ENCODE data around the gene TEX19.

TEX19 gene

DNA sequence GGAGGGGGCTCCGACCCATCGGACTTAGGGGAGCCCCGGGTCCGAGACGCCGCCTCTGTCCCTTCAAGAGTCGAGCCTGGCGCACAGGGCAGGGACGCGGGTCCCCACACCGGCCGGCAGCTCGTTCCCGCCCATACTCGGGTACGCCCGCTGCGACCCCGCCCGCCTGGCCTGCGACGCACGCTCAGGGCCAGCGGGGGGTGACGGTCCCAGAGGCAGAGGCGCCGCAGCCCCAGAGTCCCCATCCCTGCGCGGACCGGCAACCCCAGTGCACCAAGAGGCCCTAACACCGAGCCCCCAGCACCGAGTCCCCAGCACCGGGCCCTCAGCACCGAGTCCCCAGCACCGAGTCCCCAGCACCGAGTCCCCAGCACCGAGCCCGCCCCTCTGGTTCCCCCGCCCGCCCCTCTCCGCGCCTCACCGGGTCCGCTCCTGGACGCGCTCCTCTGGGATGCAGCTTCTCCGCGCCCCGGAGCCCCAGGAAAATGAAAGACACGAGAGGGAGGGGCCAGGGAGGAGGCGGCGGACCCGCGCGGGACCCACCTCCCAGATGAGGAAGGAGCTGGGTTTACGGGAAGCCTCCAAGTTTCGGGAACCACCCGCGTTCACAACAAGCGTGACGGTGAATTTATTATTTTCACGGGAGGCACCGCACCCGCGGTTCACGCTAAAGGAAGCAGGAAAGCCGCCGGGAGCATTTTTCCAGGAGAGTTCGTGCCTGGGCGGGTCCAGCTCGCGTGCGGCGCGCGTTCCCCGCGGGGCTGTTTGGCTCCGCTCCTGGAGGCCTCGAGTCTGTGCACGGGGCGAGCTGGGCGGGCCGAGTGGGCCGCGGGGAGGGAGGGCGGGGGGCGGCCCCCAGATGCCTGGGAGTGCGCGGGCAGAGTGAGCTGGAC is 25.5 kb upstream of the TEX19 start, which contains the start of gene SECTM1:
SECTM1 (minus strand) TSS at position 488 of the 893 bp plus-strand sequence. CDS start 6,526 bp downstream, outside the sequence.
- TF ChIP-seq, protein P1, sequence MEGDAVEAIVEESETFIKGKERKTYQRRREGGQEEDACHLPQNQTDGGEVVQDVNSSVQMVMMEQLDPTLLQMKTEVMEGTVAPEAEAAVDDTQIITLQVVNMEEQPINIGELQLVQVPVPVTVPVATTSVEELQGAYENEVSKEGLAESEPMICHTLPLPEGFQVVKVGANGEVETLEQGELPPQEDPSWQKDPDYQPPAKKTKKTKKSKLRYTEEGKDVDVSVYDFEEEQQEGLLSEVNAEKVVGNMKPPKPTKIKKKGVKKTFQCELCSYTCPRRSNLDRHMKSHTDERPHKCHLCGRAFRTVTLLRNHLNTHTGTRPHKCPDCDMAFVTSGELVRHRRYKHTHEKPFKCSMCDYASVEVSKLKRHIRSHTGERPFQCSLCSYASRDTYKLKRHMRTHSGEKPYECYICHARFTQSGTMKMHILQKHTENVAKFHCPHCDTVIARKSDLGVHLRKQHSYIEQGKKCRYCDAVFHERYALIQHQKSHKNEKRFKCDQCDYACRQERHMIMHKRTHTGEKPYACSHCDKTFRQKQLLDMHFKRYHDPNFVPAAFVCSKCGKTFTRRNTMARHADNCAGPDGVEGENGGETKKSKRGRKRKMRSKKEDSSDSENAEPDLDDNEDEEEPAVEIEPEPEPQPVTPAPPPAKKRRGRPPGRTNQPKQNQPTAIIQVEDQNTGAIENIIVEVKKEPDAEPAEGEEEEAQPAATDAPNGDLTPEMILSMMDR (IDR thresholded peaks at IDR 0.05), result no peak
- DNase-seq (ENCODE audit: low spot score), result no peak
- peak within 1 kb of the TSS in 1 of 2 donors; percentile 63 for H3K27ac ChIP-seq
- peak within 1 kb of the TSS; percentile 77 for H3K4me3 ChIP-seq

GRCh38 chr17:82334204-82334621 is 24.8 kb upstream of the TEX19 start:
- Histone ChIP-seq H3K27ac (peak overlapping the region in 1 of 2 donors; percentile 63), H3K4me3 (peak overlapping the region; percentile 77)
- DNase-seq (ENCODE audit: low spot score), result no peak
- TF ChIP-seq, protein P1 (IDR thresholded peaks at IDR 0.05), result no peak

- TF ChIP-seq, protein P1 (IDR thresholded peaks at IDR 0.05), result no peak
- no peak for DNase-seq (ENCODE audit: low spot score)
- Histone ChIP-seq H3K4me3 (peak overlapping the region; percentile 77), H3K27ac (peak overlapping the region in 1 of 2 donors; percentile 35)
Observed at GRCh38 chr17:82334622-82335394, 24.2 kb upstream of the TEX19 start.

DNA sequence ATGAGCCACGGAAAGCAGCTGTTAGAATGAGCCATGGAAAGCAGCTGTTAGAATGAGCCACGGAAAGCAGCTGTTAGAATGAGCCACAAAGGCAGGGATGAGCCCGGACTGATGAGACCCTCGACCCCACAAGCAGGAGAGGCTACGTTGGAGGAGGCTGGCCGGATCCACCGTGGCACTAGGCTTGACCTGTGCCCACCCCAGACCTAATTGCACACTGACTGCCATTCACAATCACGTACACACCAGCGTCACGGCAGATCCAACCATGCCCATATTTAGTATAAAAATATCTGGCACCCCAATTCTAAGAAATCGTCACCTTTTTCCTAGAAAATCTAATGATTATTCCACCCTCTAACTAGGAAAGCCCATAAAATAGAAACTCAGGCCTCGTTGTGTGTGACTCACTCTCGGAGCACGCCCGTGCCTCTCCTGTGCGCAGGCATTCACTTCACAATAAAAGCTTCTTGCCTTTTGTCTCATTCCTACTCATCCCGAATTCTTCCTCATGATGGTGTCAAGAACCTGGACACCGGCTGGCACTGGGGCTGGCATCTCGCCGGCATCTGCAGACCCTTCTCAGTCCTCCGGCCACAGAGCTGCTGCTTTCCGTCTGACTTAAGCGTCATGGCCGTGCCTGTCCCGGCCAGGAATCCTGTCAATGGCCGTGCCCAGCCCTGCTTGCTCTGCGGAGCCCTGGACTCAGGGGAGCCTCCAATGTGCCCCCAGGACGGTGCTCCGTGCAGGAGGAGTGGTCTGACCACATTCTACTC is 20.0 kb upstream of the TEX19 start:
- TF ChIP-seq, protein P1 (IDR thresholded peaks at IDR 0.05), result no peak
- peak overlapping the region; percentile 69 for H3K4me3 ChIP-seq
- H3K27ac ChIP-seq, result peak overlapping the region in 1 of 2 donors; percentile 64
- DNase-seq (ENCODE audit: low spot score), result no peak

DNA sequence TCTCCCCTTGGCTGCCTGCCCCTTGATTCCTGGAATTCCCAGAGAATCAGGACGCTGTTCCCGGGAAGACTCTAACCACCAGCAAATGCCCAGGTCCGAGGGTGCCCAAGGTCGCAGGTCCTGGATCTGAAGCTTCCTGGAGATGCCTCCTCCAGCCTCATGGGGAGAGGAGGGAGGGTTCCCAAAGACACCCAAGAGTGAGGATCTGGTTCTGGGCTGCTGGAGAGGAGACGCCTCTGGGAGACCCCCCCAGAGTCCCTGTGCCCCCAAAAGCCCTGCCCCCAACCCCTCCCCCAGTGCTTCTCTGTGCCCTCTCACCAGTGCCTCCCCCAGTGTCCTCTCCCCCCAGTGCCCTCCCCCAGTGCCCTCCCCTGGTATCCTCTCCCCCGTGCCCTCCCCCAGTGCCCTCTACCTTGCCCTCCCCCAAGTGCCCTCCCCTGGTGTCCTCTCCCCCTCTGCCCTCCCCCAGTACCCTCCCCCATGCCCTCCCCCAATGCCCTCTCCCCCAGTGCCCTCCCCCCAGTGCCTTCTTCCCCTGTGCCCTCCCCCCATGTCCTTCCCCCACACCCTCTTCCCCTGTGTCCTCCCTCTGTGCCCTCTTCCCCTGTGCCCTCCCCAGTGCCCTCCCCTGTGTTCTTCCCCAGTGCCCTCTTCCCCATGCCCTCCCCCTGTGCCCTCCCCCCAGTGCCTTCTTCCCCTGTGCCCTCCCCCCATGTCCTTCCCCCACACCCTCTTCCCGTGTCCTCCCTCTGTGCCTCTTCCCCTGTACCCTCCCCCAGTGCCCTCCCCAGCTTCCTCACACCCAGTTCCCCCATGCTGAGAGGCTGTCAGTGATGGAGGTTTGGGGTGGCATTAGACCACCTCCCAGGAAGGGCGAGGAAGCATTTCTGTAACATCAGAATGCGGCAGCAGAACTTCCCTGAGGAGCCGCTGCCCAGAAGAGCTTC is 19.1 kb upstream of the TEX19 start:
- DNase-seq (ENCODE audit: low spot score), result no peak
- TF ChIP-seq, protein P1 (IDR thresholded peaks at IDR 0.05), result no peak
- Histone ChIP-seq H3K27ac (no peak overlapping the region), H3K4me3 (peak overlapping the region; percentile 69)
